ENCODE measurements around the gene NPPA. TPM values are rescaled to one million over a fixed set of nuclear protein-coding genes. Genes with fewer than 3 reads are reported as not detected.
"Not testable (repeated sequence)": the region's sequence is repeated elsewhere in the genome, so short reads cannot be mapped to it uniquely, and the experiment has no call there.

Gene NPPA
- polyA plus RNA-seq (ENCODE audit: insufficient read length), result 2.1 TPM

DNA sequence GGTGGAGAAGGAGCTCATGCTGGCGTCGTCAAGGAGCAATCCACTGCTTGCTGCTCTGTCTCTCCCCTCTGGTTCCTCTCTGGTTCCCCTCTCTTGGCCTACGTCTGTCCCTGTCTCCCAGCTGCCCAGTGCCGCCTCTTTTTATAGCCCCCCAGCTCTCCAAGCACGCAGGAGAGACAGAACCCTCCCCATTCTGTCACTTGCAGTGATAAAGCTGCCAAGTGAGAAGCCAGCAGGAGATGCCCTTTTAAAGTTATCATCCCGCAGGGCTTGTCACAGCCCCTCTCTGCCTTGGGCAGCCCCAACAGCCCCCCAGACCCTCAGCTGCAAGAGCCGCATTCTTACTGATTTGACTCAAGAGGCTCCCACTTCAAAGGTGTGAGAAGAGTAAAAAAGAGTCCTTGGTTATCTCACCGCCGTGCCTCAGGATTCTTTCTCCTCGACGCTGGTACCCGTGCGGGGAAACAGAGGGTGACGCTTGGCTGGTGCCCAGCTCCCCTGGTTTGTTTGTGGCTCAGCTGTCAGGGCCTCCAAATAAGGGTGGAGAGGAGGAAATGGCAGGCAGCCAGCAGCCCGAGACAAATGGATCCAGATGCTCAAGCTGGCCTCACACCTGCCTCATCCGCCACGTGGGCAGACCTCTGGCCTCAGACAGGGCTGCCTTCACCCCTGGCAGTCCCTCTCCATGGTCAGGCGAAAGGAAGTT is at the start of gene NPPA:
NPPA (minus strand) TSS at position 117 of the 706 bp plus-strand sequence; CDS start at position 18, 99 bp downstream.
- no peak for DNase-seq (ENCODE audit: low read depth)

DNA sequence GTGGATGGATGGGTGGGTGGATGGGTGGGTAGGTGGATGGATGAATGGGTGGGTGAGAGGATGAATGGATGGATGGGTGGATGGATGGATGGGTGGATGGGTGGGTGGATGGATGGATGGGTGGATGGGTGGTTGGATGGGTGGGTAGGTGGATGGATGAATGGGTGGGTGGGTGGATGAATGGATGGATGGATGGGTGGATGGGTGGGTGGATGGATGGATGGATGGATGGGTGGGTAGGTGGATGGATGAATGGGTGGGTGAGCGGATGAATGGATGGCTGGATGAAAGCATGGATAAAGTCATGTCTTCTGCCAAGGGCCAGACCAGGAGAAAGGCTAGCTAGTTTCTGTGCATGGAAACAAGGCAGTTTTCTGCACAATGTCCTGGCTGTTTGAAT is 46.9 kb upstream of the NPPA start:
- DNase-seq (ENCODE audit: low read depth), result not testable (repeated sequence)

DNA sequence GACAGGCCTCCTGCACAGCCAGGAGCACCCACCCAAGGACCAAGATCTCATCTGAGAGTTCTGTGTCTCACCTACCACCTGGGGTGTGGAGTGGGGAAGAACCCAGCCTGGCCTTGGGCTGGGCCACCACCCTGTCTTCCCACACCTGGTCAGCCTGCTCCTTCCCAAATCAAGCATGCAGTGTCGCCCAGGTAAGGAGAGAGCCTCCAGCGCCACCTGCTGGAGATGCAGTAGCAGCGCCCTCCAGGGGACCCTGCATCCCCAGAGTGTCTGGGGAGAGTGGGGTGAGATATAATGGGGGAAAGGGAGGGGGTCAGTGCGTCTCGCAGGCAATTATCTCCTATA is 46.3 kb upstream of the NPPA start:
- DNase-seq (ENCODE audit: low read depth), result no peak

DNA sequence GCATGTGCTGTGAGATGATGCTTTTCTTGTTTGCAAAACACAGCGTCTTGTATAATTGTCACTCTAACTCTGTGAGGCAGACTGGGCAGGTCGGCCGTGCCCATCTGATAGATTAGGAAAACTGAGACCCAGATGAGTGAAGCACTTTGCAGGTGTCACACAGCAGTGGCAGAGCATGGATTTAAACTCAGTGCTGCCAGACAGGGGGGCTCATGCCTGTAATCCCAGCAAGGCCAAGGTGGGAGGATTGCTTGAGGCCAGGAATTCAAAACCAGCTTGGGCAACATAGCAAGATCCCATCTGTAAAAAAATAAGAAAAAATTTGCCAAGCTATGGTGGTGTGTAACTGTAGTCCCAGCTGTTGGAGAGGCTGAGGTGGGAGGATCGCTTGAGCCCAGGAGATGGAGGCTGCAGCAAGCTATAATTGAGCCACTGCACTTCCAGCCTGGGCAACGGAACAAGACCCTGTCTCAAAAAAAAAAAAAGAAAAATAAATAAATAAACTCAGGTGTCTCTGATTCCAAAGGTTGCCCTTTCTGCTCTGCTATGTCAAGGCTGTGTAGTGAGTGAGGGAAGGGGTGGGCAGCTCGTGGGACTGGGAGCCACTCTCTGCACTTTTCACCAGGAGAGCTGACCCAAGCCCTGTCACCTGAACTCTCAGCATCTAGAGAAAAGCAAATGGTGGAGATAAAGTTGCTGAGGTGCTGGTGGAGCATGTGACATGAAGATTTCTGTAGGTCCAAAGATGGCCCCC is 44.0 kb upstream of the NPPA start:
- DNase-seq (ENCODE audit: low read depth), result no peak

DNA sequence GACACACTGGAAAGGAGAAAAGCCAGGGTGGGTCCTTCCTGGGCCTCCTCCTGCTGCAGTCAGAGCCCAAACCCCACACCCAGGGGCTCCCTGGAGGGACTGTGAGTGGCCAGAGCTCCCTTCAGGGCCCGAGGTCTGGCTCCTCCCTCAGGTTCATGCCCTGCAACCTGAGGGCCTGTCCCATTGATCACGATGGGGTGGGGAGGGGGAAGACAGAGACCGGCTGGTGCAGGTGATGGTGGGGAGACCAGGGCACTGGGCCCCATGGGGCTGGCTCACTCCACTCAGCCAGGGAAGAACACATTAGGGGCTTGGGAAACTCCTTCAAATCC is 41.3 kb upstream of the NPPA start:
- DNase-seq (ENCODE audit: low read depth), result no peak

DNA sequence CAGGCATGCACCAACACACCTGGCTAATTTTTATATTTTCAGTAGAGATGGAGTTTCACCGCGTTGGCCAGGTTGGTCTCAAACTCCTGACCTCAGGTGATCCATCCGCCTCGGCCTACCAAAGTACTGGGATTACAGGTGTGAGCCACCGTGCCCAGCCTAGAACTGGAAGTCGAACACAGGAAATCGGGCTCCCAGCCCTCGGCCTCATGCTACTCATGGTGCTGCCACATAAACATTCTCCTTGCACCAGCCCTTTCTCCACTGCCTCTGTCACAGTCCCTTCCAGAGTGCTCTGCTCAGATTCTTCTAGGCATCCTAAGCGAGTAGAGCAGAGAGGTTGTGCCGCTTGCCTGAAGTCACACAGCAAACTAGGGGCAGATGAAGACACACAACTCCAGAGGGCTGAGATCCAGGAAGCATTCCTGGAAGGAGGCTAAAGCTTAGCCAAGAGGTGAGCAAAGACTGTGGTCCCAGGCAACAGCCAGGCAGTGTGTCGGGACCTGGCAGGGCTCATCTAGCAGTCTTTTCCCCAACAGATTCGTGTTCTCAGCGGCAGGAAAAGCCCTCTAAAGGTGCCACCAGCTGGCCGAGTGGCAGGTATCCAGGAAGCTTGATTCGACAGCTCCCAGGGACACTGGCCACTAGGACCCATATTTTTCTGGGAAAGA is 40.8 kb upstream of the NPPA start:
- DNase-seq (ENCODE audit: low read depth), result no peak

DNA sequence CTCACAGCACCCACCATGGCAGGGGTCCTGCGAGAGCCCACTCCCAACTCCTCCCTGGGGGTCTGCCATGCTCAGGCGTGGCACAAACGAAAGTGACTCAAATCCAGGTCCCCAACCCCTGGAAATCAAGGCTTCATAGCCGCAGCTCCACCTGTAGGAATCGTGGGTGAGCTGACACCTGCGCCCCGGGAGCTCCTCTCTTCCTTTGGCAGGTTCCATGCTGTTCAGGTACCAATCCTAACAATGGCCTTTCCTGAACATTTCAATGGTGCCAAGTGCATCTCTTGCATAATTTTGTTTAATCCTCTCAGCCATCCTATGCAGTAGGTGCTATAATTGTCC is 40.1 kb upstream of the NPPA start:
- no peak for DNase-seq (ENCODE audit: low read depth)

DNA sequence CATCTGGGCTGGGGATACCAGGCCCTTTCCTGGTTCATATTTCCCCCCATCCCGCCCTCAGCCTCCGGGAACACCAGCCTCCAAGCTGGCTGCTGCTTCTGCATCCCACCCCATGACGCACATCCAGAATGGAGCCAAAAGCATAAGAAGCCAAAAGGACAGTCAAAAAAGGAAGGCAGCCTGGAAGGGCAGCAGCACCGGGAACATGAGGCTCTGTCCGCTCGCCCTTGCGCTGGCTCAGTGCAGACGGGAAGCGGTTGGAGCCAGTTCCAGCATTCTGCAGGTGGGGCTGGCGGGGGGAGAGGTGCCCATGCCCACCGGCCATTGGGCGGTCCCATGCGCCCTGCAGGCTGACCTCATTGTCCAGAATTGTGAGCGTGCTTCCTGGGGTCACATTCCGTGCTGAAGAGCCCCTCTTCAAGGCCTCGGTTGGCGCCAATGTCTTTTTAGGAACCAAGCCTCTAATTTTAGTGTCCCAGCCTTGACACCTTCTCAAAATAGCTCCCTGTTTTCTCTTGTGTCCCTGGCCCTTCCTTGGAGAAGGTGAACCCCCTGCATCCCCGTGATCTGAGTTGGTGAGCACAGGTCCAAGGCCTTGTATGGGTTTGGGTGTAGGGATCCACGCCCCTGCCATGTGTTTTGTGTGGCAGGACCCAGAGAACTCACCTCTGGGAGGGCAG is 39.5 kb upstream of the NPPA start:
- no peak for DNase-seq (ENCODE audit: low read depth)

DNA sequence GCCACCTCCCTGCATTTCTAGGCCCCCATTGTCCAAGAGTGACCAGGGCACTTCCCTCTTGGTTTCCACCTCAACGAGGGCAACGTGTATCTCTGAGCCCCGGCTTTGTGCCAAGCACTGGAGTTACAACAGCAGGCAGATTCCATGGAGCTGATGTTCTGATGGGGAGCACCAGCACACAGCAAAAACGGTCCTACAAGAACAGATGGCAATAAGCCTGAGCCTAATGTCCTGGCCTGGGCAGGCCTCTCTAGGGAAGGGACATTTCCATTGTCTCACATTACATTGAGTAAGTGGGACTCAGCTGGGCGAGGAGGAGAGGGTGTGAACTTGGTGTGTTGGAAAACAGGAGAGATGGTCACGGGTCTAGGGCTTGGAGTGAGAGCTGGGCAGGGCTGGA is 38.3 kb upstream of the NPPA start:
- no peak for DNase-seq (ENCODE audit: low read depth)

DNA sequence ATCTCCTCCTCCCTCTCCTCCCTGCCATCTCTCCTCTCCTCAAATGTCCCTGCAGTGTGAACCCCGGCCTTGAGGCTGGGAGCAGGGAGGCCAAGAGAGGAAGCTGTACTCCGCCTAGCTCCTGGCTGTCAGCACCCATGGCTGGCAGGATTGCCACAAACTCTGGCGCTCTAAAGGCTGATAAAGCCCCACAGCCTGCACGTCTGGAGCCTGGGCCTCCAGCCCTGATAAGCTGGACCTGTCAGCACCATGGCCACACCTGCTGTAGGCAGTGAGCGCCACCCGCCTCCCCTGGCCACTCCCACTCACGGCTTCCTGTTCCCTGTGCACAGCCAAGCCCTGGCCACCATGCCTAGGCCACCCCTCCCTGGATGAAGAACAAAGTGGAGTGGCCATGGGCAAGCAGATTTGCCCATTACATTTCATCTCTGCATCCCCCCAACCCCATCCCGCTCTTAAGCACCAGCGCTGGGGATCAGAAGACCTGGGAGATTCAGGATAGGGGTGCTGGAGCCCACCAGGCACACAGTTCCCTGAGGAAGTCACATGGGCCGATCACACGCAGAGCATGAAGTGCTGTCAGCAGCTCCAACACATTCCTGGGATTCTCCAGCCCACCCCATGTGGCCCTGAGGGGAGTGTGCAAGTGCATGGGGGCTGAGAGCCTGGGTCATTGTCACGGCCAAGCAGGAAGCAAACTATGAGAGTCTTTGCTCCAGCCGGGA is 35.4 kb upstream of the NPPA start:
- DNase-seq (ENCODE audit: low read depth), result no peak

DNA sequence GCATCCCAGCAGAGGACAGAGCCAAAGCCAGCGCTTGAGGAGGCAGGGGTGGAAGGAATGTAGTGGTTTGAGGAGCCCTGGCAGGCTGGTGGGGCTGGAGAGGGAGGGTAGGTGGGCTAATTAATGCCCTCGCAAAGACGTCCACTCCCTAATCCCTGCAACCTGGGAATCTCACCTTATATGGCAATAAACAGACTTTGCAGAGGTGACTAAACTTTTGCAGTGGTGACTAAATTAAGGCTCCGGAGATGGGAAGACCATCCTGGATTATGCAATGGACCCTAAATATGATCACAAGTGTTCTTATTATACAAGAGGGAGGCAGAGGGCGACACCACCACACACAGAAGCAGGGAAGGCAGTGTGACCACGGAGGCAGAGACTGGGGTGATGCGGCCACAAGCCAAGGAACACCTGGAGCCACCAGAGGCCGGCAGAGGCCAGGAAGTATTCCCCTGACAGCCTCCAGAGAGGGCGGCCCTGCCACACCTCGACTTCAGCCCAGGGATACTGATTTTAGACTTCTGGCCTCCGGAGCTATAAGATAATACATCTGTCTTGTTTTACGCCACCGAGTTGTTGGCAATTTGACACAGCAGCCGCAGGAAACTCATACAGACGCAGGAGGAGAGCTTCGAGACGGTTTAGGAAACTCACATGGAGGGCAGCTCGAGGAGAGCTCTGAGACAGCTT is 34.3 kb upstream of the NPPA start:
- DNase-seq (ENCODE audit: low read depth), result no peak

DNA sequence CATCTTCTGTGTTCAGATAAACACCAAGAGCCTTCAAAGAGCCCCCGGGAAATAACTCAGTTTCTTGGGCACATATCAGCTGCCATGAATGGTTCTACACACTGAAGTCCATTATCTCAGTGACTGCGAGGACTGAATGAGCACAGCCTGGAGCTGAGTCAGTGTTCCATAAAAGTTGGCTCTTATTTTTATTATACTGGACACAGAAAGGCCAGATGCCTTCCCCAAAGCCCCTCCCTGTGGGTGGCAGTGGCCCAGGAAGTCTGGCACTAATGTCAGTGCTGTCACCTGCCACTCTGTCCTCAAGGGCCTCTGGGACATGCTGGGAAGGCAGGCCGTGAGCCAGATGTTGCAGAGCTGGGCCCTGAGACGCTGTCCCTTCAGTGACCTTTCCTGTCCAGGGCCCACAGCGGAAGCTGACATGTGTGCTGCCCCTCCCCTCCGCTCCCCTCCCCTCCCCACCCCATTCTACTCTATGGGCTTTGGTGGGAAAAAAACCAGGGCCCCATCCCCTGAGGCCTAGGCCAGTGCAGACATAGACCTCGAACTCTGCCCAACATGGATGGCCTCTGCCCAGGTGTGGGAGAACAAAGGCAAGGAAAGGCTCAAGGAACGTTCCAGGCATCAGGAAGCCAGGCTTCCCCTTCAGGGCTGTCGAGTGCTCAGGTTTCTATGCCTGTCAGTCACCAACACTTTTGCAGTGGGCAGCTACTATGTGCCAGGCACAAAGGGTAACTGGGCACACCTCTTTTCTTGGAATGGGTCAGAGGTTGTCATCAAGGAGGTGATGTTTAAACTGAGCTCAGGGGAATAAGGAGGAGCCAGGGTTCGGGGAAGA is 33.5 kb upstream of the NPPA start:
- DNase-seq (ENCODE audit: low read depth), result peak; percentile 39

DNA sequence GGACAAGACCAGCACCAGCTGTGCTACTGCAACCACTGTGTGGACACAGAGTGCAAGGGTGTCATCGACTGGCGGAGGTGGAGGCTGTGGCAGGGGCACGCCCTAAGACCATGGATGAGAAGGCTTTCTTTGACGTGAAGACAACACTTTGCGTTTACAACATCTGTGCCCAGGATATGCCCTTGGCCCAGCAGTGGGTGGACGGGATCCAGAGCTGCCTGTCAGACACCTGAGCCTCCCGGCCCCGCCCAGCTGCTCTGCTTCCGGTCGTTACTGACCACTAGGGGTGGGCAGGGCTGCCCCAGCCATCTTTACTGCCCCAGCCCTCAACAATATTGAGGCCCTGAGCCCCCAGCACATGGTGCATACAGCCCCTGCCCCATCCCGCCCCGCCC is 32.6 kb upstream of the NPPA start:
- no peak for DNase-seq (ENCODE audit: low read depth)

DNA sequence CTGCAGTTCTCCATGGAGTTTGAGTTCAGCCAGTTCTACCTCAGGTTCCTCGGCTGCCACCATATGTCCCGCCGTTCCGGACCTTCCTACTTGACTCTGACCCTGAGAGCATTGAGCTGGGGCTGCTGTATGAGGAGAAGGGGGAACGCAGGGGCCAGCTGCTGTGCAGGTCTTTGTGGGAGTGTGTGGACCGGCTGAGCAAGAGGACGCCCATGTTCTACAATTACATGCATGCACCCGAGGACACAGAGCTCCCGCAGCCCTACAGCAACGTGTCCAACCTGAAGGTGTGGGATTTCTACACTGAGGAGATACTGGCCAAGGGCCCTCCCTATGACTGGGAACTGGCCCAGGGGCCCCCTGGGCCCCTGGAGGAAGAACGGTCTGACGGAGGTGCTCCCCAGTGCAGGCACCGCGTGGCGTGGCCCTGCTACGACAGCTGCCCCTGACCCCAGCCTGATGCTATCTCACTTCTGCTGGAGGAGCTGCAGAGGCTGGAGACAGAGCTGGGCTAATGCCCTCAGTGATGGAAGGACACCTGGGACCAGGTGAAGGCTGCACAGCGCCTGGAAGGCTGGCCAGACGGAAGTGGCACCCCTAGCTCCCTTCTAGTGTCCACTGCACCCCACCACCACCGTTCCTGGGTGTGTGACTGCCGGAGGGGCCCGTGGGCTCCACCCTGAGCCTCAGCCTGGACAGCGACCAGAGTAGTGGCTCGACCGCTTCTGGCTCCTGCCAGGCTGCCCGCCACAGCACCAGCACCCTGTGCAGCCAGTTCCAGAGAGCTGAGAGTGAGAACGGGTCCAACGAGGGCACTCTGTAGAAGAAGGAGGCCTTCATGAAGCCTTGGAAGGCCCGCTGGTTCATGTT is 32.0 kb upstream of the NPPA start:
- DNase-seq (ENCODE audit: low read depth), result no peak

DNA sequence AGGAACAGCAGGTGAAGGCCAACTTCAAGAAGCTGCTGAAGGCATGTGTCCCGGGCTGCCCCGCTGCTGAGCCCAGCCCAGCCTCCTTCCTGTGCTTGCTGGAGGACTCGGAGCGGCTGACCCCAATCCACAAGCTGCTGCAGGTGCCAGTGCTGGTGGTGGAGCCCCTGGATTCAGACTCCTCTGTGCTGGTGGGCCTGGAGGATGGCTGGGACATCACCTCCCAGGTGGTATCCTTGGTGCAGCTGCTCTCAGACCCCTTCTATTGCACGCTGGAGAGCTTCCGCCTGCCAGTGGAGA is 31.3 kb upstream of the NPPA start:
- DNase-seq (ENCODE audit: low read depth), result no peak

DNA sequence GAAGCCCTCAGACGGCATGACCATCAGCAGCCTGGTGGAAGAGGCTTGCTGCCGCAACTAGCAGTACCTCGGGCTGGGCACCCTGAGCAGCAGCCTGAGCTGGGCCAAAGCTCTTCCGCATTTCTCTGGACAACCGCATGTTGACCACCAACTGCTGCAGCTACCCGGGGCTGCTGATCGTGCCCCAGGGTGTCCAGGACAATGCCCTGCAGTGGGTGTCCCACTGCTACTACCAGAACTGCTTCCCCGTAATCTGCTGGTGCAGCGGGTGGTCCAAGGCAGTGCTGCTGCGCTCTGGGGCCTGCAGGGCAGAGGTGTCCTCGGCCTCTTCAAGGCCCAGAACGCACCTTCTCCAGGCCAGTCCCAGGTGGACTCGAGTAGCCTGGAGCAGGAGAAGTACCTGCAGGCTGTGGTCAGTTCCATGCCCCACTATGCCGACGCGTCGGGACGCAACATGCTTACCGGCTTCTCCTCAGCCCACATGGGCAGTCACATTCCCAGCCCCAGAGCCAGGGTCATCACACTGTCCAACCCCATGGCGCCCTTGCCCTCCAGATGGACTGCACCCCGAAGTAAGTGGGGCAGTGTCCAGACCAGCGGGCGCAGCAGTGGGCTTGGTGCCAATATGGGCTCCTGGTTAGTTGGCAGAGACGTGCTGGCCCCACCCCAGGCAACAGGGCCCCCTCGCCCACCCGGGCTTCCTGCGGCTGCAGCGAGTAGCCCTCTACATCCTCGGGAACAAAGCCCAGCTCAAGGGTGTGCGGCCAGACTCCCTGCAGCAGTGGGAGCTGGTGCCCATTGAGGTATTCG is 30.7 kb upstream of the NPPA start:
- DNase-seq (ENCODE audit: low read depth), result no peak

DNA sequence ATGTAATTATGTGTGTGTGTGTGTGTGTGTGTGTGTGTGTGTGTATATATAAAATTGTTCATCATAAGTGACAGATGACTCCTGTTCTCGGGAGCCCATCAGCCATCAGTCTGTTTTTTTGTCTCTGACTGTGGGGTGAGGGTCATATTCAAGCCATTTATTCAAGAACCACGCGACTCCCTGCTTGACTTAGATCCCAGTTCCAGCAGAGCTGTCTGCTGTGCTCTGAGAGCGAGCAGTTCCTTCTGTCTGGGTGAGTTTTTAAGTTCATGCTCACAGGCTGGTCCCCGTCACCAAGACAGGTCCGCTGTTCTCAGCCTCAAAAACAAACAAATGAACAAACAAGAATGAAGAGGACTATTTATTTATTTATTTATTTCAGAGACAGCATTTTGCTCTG is 29.5 kb upstream of the NPPA start:
- DNase-seq (ENCODE audit: low read depth), result no peak

DNA sequence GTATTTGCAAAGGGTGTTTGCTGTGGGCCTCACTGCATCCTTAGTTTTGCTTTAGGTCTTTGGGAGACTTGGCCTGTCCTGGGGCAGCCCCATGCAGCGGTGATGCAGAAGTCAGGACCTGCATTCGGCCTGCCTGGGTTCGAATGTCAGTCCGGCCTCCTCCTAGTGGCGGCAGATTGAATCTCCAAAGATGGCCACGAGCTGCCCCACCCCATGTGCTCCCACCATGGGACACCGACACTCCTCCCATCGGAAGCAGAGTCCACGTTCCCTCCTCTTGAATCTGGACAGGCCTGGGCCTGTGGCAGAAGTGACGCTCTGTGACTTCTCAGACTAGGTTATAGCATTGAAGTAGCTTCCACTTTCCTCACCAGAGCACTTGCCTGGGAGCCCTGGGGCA is 27.5 kb upstream of the NPPA start:
- DNase-seq (ENCODE audit: low read depth), result no peak

DNA sequence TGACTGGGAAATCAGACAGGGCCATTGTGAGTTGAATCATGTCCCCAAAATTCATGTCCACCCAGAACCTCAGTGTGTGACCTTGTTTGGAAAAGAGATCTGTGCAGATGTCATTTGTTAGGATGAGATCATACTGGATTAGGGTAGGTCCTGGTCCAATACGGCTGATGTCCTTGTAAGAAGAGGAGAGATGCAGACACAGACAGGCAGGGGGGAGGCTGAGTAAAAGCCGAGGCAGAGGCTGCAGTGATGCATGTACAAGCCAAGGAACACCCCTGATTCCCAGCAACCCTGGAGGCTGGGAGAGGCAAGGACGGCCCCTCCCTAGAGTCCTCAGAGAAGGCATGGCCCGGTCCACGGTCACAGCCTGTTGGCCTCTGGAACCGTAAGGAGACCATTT is 27.0 kb upstream of the NPPA start:
- no peak for DNase-seq (ENCODE audit: low read depth)

Measured in forelimb muscle (tissue), 1 donor.